GM18517 (cell line): Measurements from ENCODE around the gene SLC39A8.
A peak's percentile ranks its signal among the peaks of the same experiment; 100 is the strongest.
"Not testable (repeated sequence)": the region's sequence is repeated elsewhere in the genome, so short reads cannot be mapped to it uniquely, and the experiment has no call there.

Experiments
- ATAC-seq: cut with Tn5 transposase; IDR thresholded peaks from one replicate; pipeline ENCODE4 v1.9.1; 2021; ENCODE audit warnings: mild to moderate bottlenecking, moderate library complexity; ENCODE audit not compliant: unreplicated experiment

The SLC39A8 gene

DNA sequence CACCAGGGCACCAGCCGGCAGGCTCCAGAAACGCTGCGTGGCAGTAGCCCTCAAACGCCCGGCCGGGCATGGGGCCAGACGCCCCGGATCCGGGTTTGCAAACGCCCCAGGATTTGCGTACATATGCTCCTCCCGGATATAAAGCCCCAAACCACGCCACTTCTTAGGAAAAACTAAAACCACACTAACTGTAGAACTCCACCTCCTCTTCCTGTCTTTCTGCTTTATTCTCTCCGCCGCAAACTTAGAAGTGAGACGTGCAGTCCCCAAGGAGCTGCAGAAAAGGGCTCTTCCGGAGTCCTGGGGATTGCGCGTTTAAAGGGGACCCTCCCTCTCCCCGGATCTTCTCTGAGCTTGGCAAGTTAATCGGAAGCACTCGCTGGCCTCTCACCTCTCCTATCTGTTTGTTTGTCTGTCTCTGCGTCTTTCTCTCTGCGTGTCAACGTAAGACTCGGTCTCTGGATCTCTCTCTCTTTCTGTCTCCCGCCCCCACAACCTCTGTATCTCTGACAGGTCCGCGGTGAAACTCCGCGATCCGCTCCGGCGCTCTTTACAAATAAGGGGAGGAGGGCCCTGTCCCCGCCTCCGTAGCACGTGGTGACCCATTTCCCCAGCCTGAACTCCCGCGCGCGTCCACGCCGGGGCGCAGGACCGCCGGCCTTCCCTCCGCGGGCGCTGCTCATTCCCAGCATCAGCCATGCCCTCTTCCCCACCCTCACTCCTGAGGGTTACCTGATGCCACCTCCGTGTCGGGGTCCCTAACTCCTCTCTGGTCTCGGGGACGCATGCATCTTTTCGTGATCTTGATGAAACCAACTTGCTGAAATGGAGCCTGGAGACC, at the start of gene SLC39A8:
TSS of gene SLC39A8 (minus strand) at position 529 of the 841 bp plus-strand sequence. CDS start 820 bp downstream, outside the sequence.
- peak; percentile 82 for ATAC-seq

- no peak for ATAC-seq
Observed at GRCh38 chr4:102392033-102392744, 46.9 kb upstream of the SLC39A8 start.

DNA sequence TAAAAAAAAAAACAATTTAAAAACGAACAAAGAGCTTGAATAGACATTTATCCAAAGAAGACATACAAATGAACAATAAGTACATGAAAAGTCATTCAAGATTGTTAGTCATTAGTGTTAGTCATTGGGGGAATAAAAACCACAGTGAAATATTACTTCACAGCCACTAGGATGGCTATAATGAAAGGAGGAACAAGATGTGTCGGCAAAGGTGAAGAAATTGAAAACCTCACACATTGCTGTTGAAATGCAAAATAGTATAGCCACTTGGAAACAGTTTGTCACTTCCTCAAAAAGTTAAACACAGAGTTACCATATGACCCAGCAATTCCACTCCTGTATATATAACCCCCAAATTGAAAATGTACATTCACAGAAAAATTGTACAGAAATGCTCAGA, 45.2 kb upstream of the SLC39A8 start:
- peak; percentile 90 for ATAC-seq

- ATAC-seq = no peak
Observed at GRCh38 chr4:102388611-102389010, 43.3 kb upstream of the SLC39A8 start.

DNA sequence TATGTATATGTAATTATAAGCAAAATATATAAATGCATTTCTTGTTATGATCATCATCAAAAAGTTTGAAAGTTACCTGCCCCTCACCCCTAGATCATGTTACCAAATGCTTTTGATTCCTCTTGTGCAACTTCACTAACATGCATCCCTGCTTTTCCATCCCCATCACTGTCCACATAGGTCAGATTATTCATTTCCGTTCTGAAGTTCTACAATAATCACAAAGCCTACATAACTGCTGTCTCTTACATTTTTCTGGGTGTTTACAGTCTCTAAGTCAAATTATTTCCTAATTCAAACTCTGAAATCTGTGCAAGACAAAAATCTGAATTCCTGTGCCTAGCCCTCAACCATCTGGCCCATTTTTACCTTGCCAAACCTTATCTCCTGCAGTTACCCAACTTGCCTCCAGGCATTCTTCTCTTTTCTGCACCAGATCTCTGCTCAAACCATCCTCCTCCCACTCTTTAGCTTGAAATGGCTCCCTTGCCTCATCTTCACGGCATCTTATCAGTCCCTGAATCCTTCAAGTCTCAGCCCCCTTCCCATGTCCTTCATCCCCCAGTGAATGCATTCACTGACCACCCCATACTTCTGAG, 42.4 kb upstream of the SLC39A8 start:
- ATAC-seq = no peak

- ATAC-seq = no peak
Observed at GRCh38 chr4:102386966-102387365, 41.7 kb upstream of the SLC39A8 start.

- ATAC-seq = not testable (repeated sequence)
Observed at GRCh38 chr4:102380253-102380652, 35.0 kb upstream of the SLC39A8 start.

- ATAC-seq = no peak
Observed at GRCh38 chr4:102362922-102363432, 17.7 kb upstream of the SLC39A8 start.

- ATAC-seq = no peak
Observed at GRCh38 chr4:102358128-102358527, 12.8 kb upstream of the SLC39A8 start.

GRCh38 chr4:102357637-102358036, 12.4 kb upstream of the SLC39A8 start:
- ATAC-seq = not testable (repeated sequence)

- no peak for ATAC-seq
Observed at GRCh38 chr4:102356562-102357202, 11.4 kb upstream of the SLC39A8 start.

DNA sequence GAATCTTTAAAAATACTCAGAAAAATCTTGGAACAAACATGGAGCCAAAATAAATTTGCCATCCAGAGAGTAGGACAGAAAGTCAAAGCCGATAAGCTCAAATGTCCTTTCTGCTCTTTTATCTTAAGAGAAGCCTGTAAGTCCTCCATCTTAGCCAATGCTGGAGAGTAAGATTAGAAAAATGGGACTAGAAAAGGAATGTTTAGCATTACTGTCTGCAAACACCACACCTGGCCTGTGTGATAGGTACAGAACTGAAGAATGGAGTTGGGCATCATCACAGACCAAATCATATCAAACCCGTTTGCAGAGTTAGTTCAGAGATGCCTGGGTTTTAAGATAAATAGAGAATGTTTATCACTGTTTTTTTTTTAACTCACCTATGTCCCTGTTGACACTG, 10.5 kb upstream of the SLC39A8 start:
- no peak for ATAC-seq

- ATAC-seq = no peak
Observed at GRCh38 chr4:102354671-102355454, 9.6 kb upstream of the SLC39A8 start.

- ATAC-seq = no peak
Observed at GRCh38 chr4:102352781-102353180, 7.5 kb upstream of the SLC39A8 start.

DNA sequence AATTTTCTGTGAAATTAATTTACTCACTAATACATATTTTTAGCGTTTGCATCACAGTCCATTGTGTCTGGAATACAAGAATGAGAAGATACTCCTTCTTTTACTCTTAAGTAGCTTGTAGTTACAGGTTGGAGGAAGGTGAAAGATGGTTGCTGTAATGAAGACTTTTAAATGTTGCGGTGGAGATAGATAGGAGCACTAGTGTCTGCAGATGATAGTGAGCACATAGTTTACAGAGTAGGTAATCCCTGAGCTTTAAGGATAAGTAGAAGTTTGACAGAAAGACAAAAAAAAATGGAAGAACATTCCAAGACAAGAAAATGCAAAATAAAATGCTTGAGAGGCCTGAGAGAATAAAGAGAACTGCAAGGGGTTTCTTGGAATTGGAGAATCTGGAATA, 5.4 kb upstream of the SLC39A8 start:
- no peak for ATAC-seq

- no peak for ATAC-seq
Observed at GRCh38 chr4:102348701-102349100, 3.4 kb upstream of the SLC39A8 start.

DNA sequence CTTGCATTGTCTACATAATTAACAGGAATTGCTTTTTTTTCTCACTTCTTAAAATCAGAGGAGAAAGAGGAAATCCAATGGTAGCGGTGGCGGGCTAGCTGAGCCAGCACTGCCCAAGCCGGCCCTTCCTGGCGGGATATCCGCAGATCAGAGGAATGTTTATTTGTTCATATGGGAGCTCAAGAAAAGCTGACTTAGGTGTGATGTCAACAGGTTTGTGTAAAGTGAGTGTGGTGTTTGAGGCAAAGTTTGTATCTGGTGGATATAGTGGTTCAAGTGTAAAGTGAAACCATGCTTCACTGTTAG, 466 bp upstream of the SLC39A8 start:
- no peak for ATAC-seq

- peak; percentile 54 for ATAC-seq
Observed at GRCh38 chr4:102344520-102344953, 745 bp downstream of the SLC39A8 start.

GRCh38 chr4:102343964-102344519, 1.2 kb downstream of the SLC39A8 start:
- peak; percentile 43 for ATAC-seq
